Renal pelvis (tissue), 4 donors: Measurements from ENCODE around the gene ABCA4. TPM values are rescaled to one million over a fixed set of nuclear protein-coding genes. Genes with fewer than 3 reads are reported as not detected.

ENCODE experiments used
- DNase-seq: peaks from one replicate; pipeline ENCODE4 v3.0.0-alpha.2; 2013
- polyA plus RNA-seq, 3 donors: library from polyadenylated mRNA; unstranded; fragments of 120-200 nt; gene quantifications; one replicate each; pipeline ENCODE4 v1.2.1, GENCODE V29; 2013; ENCODE audit not compliant: insufficient read length in 3 of 3

Gene ABCA4
- polyA plus RNA-seq, 3 donors: 6.3 to 15.4 (median 10.0) TPM

DNA sequence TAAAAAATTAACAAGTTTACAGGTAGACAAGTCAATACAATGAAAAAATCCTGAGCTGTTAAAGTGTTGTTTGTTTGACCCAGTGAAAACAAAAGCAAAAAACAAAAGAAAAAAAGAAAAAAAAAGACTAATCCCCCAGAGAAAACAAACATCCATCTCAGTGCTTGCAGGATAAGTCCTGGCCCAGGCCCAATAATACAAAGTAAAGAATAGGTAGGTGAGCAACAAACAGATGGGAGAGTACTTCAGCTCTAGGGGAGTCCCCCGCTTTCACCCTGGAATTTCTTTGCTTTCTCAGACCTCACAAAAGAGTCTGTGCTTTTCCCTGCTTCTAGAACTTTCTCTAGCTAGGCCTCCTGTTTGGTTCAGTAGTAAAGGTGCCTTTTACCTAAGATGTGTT is 70.3 kb downstream of the ABCA4 start:
- DNase-seq: no peak

DNA sequence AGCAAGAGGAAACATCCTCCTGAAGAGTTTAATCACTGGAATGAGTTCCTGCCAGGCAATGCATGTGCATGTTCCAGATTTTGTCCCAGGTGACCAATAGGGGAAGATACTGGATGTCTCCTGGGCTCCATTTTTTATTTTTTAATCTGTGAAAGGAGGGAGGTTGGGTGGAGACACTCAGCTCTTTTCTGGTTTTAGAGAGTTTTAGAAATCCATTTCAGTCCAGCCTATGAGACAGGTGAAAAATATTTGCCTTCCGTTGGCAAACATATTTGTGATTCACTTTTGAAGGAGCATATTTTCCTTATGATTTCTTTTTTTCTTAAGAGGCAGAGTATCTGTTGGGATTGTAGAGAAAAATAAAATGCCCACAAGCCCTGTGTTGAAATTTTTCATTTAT is 70.7 kb downstream of the ABCA4 start:
- no peak for DNase-seq

DNA sequence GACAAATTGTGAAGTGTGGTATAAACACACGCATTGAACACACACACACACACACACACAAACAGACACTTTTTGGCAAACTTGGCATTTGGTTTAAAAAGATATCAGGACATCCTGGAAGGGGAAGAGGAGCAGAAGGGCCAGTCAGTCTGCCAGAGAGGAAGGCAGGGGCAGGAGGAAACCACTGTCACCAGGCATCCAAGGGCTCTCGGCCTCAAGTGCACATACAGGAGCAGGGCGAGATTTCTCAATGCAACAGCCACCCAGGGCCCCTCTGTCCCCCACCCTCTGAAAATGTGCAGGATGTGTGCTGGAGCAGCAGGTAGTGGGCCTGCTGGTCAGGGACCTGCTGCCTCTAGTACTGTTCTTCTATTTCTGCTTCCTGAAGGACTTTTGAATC is 71.2 kb downstream of the ABCA4 start:
- no peak for DNase-seq

DNA sequence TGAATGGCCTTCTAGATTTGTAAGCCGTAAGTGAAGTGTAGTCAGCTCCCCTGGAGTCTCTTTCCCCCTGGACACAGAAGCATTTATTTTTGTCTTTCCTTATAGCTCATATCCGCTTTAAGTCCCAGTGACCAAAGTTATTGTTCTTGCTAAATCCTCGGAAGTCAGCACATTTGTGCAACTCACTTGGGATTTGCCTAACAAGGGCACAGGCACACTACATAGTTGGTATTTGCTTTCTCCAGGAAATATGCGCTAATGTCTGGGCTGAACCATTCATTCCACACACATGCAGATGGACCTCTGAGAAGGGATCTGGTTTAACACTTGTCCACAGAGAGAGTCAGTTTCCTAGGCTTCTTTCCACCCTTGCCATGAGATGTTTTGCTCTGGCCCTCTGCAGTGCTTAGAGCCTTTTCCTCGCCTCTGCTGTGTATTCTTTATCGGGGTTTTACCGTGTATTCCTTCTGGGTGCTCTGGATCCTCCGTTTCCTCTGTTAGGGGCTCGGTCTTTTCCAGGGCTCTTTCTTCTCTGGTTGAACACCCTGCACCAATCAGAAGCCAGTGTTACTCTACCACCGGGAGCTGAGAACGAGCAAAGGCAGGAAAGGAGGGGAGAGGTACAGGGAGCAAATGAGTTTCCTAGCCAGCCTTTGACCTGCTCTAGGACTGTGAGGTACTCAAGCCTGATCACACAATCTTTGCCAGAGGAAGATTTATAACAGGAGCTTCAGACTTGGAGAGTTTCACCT is 72.4 kb downstream of the ABCA4 start:
- no peak for DNase-seq

DNA sequence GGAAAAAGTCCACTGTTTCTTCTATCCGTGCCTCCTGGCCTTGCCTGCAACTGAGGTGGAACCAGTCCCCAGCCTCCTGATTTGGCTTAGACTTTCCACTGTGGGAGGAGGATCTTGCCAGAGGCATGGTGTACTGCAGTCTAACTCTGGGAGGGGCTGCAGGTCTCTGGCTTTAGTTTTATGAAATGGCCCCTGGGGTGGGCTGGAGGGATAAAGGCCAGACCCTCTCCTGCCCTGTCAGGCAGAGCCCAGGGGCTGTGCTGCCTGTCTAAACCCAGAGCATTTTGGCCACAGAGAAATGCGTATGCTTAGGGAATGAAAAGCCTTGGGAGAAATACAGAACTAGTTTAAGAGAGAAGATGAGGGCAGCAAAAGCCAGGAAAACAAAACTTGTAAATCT is 73.0 kb downstream of the ABCA4 start:
- DNase-seq: no peak

DNA sequence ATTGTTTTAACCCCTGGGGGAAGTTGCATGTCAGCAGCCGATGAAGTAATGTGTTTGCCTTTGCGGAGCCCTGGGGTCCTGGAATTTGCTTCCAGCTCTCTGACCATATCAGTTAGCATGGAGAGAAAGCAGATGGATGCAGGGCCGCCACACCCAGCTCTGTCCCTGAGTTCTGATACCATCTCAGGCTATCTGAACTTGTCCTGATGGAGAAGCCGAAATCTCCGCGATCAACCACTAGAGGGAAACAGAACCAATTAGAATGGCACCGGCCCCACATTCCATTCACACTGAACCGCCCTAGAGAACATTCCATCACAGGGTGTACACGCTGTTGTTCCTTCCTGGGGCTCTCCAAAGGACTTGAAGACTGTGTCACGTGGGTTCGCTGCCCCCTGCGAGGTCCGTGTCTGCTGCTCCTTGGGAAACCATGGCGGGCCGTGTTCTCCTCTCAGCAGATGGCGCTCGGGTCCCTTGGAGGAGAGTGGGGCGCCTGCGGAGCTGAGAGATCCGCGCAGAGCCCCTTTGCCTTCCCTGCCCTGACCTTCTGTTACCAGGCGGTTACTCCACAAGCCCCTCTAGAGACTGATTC is 75.4 kb downstream of the ABCA4 start:
- peak; percentile 87 for DNase-seq

DNA sequence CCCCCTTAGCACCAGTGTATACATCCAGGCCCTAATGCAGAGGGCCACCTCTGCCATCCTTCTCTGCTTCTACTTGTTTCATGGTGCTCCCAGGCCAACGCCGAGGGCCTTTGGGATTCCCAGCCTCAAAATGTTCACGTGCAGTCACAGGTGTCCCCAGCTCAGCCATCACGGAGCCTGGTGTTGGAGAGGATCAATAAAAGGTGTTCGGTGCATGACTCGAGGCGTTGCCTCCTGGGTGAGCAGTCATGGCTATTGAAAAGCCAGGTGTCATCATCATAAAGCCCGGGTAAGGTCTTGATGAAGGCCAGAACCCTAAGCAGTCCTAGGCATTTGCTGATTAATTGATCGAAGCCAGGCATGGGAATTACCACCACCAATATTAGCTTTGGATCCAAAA is 76.1 kb downstream of the ABCA4 start:
- no peak for DNase-seq

DNA sequence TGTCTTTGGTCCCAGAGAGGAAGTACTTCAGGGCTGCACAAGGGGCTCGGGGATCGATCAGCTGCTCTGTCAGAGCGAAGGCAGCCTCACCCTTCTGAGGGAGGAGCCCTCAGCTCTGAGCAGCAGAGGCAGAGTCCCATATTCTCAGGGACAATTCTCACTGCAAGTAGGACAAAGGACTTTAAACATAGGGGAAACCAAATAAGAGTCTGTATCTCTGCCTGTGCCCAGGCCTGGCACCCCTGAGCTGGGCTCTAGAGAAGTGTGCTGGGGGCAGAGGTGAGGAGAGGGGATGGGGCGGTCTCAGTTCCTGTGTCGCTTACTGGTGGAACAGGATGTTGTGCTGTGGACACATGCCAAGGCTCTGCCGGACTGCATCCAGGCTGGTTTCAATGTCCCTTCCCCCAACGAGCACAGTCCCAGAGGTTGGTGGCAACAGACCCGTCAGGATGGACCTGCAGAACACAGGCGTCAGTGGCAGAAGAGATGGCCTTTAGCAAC is 76.6 kb downstream of the ABCA4 start:
- DNase-seq: no peak

DNA sequence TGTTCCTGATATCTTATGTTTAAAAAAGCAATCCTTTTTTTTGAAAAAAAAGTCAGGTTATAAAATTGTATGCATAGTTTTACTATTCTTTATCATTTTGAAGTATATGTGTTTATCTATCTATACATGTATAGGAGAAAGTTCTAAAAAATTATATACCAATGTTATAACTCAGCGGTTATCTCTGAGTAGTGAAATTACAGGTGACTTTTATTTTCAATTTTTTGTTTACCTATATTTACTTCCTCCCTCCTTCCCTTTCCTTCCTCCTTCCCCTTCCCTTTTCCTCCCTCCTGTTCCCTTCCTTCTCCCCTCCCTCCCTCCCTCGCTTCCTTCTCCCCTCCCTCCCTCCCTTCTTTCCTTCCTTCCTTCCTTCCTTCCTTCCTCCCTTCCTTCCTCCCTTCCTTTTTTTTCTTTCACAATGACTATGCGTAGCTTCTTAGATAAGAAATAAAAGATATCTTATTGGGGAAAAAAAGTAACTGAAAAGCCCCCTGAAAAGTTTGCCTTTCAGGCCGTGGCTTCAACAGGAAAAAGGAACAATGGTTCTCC is 77.1 kb downstream of the ABCA4 start:
- DNase-seq: no peak

DNA sequence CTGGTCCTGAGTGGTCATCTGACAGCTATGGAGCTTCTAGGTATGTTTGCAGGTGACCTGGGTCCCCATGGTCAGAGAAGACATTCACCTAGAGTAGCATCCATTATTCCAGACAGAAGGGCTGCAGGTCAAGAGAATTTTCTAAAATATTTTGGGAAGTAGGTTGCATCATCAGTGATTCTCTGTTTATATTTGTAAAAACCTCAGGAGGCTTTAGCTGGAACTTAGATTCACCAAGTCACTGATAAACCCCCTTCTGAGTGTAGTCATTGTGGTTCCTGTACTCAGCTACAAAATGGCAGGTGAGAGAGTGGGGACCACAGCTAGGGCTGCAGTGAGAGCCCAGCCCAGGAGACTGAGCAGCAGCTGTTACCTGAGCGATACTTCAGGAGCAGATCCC is 78.6 kb downstream of the ABCA4 start:
- no peak for DNase-seq

DNA sequence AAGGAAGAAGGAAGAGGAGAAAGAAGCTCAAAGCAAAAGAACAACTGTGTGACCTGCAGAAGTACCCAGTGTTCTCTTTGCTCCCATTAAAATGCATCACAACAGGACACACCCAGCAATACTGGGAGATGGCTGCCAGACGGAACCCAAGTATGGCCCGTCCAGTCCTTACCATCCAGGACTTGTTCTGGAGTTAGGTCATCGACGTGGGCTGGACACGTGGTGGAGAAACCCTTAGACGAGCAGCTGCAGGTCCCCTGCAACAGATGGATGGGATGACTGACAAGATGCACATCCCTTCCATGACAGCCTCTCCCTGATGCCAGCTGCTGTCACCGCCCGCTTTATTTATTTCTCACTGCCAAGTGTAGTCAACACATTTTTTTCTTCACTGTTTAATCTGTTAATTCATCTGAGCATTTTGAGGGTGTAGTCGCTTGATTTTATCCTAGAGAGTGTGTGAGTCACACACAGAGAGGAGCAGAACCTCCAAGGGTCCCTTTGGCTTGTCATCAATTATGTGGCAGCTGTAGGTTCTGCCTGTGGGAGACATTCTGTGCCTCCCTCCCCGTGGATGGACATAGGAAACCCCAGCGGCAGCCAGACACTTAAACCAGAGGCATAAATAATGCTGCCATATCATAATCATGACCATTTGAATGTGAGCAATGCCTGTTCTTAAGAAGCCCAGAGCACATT is 80.9 kb downstream of the ABCA4 start:
- DNase-seq: no peak

DNA sequence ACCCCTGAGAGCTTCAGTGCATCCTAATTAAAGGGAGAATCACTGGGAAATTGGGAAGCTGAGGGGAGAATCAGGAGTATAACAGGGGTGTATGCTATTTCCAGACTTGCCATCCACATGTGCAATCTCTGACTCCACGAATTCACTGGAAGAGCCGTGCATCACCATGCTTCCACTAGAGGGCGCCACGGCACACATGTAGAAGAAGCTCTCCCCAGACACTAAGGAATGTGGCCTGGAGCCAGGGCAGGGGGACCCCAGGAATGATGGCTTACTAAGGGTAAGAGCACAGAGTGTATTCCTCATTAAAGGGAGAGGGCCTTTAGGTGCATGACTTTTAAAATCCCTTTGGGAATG is 81.5 kb downstream of the ABCA4 start:
- DNase-seq: peak; percentile 79

DNA sequence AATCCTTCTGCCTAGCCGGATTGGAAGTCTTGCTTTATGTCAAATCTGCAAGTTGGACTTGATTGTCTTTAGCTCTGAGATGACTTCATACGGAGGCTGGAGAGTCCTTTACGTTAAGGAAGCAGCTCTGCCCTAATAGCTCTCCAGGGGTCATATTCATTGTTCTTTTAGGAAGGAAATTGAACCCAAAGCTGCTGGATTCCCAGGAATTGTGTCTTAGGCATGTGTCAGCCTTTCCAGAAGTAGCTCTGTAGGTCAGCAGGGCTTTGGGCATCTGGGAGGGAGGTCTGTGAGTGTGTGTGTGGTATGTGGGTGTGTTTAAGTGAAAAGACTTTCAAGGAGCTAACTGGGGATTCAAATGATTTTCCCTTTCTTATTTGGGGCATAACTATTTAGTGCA is 82.4 kb downstream of the ABCA4 start:
- no peak for DNase-seq

DNA sequence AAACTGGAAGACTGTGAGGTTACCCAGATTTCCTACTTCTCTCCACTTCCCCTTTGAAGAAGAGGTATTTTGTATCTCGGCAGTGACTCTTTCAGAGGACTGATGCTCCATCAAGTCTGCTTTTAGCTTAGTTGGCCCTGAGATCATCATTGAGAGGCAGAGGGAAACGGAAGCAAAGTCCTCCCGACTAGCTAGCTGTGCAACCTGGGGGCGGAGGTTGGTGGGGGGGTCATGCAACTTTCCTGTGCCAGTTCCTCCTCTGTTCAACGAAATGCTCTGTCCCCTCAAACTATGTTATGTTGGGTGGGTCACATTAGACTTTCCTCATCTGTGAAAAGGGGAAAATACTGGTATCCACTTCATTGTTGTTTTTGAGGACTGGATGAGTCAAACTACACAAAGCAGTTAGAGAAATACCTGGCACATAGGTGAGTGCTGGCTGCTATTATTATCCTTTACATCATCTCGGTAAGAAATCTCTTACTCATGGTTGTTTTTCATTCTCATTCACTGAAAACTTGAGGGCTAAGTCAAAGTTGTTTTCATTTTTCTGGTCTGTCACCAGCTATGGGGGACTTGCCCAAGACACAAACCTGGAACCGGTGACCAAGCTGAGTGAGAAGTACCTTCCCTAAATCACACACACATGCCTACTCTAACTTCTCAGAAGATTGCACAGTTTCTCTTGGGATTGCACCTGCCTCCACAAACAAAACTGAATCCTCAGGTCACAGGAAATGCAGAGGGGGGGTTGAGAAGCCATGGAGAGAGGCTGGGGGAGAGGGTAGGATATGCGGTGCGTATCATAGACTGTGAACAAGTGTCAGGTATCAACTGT is 83.3 kb downstream of the ABCA4 start:
- DNase-seq: no peak

DNA sequence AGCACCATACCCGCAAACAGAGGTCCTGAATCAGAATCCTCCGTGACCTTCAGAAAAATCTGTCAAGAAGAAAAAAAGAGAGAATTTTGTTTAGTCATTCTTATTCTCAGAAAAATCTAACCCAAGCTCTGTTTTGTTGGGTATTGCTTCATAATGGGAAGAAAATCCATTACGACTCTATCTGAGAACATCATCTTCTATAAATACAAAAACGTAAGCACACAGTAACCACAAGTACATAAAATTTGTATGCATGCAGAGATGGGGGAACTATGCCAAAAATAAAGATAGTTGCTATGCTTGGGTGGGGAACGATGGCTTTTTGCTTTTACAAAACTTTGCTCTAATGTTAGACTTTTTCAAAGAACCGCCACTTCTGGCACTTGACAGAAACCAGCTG is 84.2 kb downstream of the ABCA4 start:
- no peak for DNase-seq

DNA sequence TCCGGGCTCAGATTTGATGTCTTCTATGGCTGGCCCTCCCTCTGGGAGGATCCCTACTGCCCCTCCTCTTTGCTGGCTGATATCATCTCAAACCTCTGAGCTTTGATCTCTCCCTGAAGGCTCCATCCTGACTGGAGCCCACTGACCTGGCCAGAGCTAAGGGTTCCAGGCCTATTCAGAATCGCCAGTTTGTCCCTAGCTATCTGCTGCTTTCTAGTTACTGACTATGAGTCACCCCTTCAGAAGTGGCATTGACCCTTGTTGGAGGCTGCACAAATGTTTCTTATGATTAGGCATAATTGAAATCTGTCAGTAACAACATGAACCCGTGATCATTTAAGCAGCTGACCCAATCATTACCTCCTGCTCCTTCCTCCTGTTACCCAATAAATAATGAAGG is 87.1 kb downstream of the ABCA4 start:
- no peak for DNase-seq

DNA sequence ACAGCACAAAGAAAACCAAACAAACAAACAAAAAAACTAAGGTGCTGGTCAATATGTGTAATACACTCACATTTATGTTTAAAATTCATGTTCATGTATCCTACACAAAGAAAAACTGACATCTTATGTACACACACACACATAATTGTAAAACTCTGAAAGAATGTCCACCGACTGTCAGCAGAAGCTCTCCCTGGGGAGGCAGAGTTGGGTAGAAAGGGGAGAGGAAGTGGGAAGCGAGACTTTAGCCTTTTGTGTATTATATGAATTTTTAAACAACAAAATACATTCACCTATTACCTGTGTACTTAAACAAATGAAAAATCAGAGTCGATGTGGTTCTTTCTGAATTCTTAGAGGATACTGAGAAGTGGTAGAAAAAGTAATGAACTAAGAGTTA is 88.3 kb downstream of the ABCA4 start:
- DNase-seq: no peak

DNA sequence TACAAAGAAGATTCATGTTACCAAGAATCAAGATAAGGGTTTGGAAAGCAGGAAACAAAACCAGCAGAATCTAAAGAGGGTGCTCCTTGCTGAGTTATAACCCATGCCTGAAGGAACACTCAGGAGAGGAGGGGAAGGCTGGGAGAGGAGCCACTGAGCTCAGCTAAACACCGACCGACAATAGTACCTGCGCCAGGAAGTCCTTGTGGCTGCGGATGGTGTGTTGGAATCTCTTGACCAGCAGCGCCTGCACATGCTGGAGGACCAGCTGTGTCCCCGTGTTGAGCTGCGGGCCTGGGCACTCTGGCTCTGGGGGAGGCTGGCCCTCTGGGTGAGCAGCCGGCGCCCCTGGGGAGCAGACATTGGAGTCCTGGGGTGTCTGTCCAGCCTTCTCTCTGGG is 89.4 kb downstream of the ABCA4 start:
- DNase-seq: no peak

DNA sequence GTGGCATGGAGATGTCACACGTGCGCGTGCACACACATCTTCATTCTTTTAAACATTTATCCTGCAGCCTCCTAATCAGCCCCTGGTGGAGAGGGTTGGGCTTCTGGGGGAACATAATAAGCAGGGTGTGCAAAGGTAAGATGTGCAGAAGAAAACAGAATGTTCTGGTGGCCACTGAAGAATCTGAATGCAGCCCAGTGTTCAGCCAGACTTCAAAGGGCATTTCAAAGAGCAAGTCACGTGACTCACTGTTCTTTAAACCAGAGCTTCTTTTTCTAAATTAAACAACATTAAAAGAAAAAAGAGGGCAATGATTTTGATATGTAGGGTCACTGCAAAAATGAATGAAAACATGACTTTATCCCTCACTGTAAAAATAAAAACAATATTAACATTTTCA is 89.8 kb downstream of the ABCA4 start:
- no peak for DNase-seq

DNA sequence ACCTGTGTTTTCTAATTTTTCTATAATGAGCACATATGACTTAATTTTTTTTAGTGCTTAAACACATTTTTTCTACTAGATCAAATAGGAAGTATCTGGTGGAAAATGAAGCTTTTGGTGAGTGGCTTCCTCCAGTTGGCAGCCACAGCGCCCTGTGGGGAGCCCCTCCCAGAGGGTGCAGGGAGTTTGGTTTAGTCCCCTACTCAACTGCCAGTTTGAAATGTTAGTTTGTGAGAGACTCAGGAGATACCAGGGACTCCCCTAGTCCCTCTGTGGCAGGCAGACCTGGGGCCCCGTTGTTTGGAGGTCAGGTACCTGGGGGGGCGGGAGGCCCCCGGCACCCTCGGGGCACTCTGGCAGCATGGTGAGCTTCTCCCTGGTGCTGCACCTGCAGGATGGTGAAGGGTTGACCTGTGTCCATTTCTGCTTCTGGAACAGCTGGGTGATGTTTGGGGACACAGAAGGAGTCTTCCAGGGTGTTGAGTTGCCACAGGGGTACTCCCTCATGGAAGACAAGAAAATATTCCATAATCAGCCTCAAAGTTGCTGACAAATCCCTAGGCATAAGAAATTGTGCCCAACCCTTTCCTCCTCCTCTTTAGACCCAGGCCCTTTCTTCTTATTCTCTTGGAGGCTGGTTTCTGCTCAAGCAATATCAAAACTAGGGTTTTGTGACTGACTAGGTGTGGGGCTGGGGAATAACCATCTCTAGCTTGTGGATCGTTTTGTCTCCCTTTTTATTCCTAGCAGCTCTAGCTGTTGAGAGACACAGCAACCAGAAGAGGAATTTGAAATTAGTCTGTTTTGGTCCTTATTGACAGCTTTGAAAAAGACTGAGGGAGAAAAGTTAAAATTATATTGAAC is 91.6 kb downstream of the ABCA4 start:
- DNase-seq: no peak
